OCI-LY7 (cell line): ENCODE results near the gene WDFY3. TPM values are rescaled to one million over a fixed set of nuclear protein-coding genes. Genes with fewer than 3 reads are reported as not detected.

Source experiments
- BruUV-seq: library from RNA; stranded (reverse); fragments of 400-500 nt; replicated peaks from 2 replicates; lab custom pipeline; 2021; lab: Mats Ljungman, UMichigan
- CTCF ChIA-PET: fragments of 300-600 bp; sonication (Branson Sonifier 250); formaldehyde crosslinking; loops from one replicate; lab custom pipeline; 2022; ENCODE audit warnings: antibody characterized with exemption; ENCODE audit not compliant: unreplicated experiment; lab: Charles Lee
- POLR2A ChIA-PET: fragments of 300-600 bp; sonication (Branson Sonifier 250); formaldehyde crosslinking; loops from one replicate; lab custom pipeline; 2022; ENCODE audit warnings: antibody characterized with exemption; lab: Charles Lee
- DNase-seq: peaks from one replicate; pipeline ENCODE4 v3.0.0-alpha.2; 2015; ENCODE audit warnings: low spot score
- H2AFZ ChIP-seq: fragments of 200-600 bp; sonication (generic), shearing (Covaris generic); 2 replicates; pipeline ENCODE4 v1.6.1; 2014; ENCODE audit warnings: mild to moderate bottlenecking, antibody characterized with exemption, low read length, moderate library complexity
- H3K27ac ChIP-seq: fragments of 200-600 bp; sonication (generic); 2 replicates; pipeline ENCODE4 v1.5.1; 2014; ENCODE audit warnings: mixed run types, low read depth, mild to moderate bottlenecking, moderate library complexity, low read length, inconsistent platforms; ENCODE audit not compliant: poor library complexity, severe bottlenecking
- H3K36me3 ChIP-seq: fragments of 200-600 bp; sonication (generic); 2 replicates; pipeline ENCODE4 v1.6.1; 2014; ENCODE audit warnings: mild to moderate bottlenecking, antibody characterized with exemption, low read length, moderate library complexity, mixed read lengths; ENCODE audit not compliant: insufficient read depth
- H3K4me1 ChIP-seq: fragments of 200-600 bp; sonication (generic); 2 replicates; pipeline ENCODE4 v1.5.1; 2014; ENCODE audit warnings: mild to moderate bottlenecking, low read length; ENCODE audit not compliant: insufficient read depth, poor library complexity, severe bottlenecking
- H3K4me2 ChIP-seq: fragments of 200-600 bp; sonication (generic); 2 replicates; pipeline ENCODE4 v1.6.1; 2014; ENCODE audit warnings: mild to moderate bottlenecking, low read length
- H3K4me3 ChIP-seq: fragments of 200-600 bp; sonication (generic); 2 replicates; pipeline ENCODE4 v1.5.1; 2014; ENCODE audit warnings: mild to moderate bottlenecking, low read depth, low read length; ENCODE audit not compliant: poor library complexity, severe bottlenecking
- H3K79me2 ChIP-seq: fragments of 200-600 bp; sonication (generic); 2 replicates; pipeline ENCODE4 v1.6.1; 2016; ENCODE audit warnings: low read depth, mild to moderate bottlenecking, low read length, moderate library complexity, mixed read lengths; ENCODE audit not compliant: insufficient read depth
- H3K9me2 ChIP-seq: fragments of 200-600 bp; sonication (generic); 2 replicates; pipeline ENCODE4 v1.6.1; 2016; ENCODE audit warnings: mild to moderate bottlenecking, low read length, mixed read lengths; ENCODE audit not compliant: insufficient read depth
- H3K9me3 ChIP-seq: fragments of 200-600 bp; sonication (generic); 2 replicates; pipeline ENCODE4 v1.6.1; 2014; ENCODE audit warnings: mild to moderate bottlenecking, mixed run types, low read length, mixed read lengths
- H4K20me1 ChIP-seq: fragments of 200-600 bp; sonication (generic); 2 replicates; pipeline ENCODE4 v1.6.1; 2014; ENCODE audit warnings: mild to moderate bottlenecking, antibody characterized with exemption, low read length, moderate library complexity, mixed read lengths; ENCODE audit not compliant: insufficient read depth
- EZH2phosphoT487 ChIP-seq: fragments of 200-600 bp; sonication (generic); IDR thresholded peaks from 2 replicates; pipeline ENCODE4 v1.6.1; 2018; ENCODE audit warnings: low read depth, borderline replicate concordance, mild to moderate bottlenecking, mixed run types, antibody characterized with exemption, low read length, moderate library complexity, mixed read lengths
- intact Hi-C: fragments of 100-400 bp; cut with micrococcal nuclease; formaldehyde crosslinking; loops from one replicate; pipeline ENCODE4 v1.10.0; 2022; ENCODE audit not compliant: unreplicated experiment
- total RNA-seq, 2 experiments: library from RNA; depleted of rRNA in 1 of 2; stranded (reverse); fragments of >200 nt in 1 of 2; shearing (Covaris generic) in 1 of 2; gene quantifications; 2 replicates each; pipeline ENCODE4 v1.2.3, GENCODE V29; 2014 to 2022
- TF ChIP-seq, protein P1 (sequence below): fragments of 200-600 bp; sonication (generic); conservative IDR thresholded peaks from 2 replicates; pipeline ENCODE4 v1.5.1; 2014; ENCODE audit warnings: mild to moderate bottlenecking, antibody characterized with exemption, low read length, moderate library complexity, mixed read lengths

The WDFY3 gene
- total RNA-seq, 2 experiments from 2014 or later = not detected

DNA sequence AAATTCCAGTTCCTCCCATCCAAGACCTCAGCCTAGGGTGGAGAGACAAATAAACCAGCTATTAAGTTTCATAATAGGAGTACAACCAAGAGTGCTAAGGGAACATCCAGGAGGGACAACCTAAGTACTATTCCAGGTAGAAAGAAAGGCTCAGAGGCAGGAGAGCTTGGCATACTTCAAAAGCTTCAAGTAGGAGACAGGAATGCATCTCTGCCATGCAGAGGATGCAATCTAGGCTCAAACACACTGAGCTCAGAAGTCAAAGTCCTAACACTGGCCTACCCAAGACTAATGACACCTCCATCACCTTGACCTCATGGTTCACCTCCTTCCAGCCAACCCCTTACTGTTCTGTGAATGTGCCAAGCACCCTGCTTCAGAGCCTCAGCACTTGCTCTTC is 8.1 kb downstream of the WDFY3 start:
- DNase-seq = no peak
- H3K9me2 ChIP-seq = no peaks in the 10 kb centered on the region
- ChIA-PET POLR2A (no interaction called here), CTCF (no interaction called here)
- no peaks in the 10 kb centered on the region for H3K9me3 ChIP-seq
- H2AFZ ChIP-seq = no peak overlapping the region
- H3K27ac ChIP-seq = no peak overlapping the region
- H3K4me1 ChIP-seq = no peaks in the 10 kb centered on the region
- H4K20me1 ChIP-seq = no peaks in the 10 kb centered on the region
- no peak for TF ChIP-seq EZH2phosphoT487
- TF ChIP-seq, protein P1, sequence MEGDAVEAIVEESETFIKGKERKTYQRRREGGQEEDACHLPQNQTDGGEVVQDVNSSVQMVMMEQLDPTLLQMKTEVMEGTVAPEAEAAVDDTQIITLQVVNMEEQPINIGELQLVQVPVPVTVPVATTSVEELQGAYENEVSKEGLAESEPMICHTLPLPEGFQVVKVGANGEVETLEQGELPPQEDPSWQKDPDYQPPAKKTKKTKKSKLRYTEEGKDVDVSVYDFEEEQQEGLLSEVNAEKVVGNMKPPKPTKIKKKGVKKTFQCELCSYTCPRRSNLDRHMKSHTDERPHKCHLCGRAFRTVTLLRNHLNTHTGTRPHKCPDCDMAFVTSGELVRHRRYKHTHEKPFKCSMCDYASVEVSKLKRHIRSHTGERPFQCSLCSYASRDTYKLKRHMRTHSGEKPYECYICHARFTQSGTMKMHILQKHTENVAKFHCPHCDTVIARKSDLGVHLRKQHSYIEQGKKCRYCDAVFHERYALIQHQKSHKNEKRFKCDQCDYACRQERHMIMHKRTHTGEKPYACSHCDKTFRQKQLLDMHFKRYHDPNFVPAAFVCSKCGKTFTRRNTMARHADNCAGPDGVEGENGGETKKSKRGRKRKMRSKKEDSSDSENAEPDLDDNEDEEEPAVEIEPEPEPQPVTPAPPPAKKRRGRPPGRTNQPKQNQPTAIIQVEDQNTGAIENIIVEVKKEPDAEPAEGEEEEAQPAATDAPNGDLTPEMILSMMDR = no peak
- intact Hi-C loops = no loop called here
- no peak overlapping the region for H3K4me3 ChIP-seq
- BruUV-seq = no TSS peak
- H3K36me3 ChIP-seq = no peaks in the 10 kb centered on the region
- no peaks in the 10 kb centered on the region for H3K79me2 ChIP-seq
- H3K4me2 ChIP-seq = no peak overlapping the region

DNA sequence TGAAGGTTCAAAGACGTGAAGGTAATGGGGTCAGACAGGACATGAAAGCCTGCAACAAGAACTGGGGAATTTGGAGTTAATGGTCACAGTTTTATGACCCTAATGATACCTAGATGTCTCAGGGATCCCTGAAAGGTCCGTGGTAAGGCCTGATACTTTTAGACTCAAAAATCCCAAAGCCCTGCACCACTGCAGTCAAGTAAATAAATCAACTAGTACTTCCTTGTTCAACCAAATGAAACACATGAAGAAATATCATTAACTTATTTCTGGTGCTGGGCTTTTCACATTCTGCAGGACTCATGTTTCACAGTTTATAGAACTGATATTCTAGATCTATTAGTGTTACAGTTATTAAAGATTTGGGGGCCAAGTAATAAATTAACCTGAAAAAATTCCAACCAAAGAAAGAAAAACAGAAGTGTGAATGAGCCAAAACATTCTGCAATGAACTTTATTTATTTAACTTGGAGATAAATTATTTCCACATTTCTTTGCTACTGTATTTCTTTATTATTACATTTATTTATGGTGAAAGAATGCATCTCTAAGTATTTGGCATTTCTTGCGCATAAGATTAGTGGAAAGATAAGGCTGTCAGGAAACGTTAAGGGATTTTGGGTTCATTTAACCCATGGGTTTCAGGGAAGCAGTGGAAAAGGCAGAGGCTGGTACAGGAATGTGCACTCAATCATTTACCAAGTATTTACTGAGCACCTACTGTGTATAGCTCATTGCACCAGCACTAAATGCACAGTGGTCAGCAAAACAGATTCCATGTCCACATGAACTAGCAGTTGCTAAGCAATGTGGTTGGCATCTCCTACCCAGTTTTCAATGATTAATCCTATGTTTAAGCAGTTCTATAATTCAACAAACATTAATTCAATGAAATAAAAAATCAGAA is 8.7 kb downstream of the WDFY3 start:
- H3K9me3 ChIP-seq = no peaks in the 10 kb centered on the region
- H2AFZ ChIP-seq = no peak overlapping the region
- no peak overlapping the region for H3K4me2 ChIP-seq
- H3K4me1 ChIP-seq = no peaks in the 10 kb centered on the region
- H3K79me2 ChIP-seq = no peaks in the 10 kb centered on the region
- BruUV-seq = no TSS peak
- TF ChIP-seq, protein P1 = no peak
- TF ChIP-seq EZH2phosphoT487 = no peak
- intact Hi-C loops = no loop called here
- no peak overlapping the region for H3K4me3 ChIP-seq
- H3K9me2 ChIP-seq = no peaks in the 10 kb centered on the region
- H4K20me1 ChIP-seq = no peaks in the 10 kb centered on the region
- POLR2A ChIA-PET = no interaction called here
- no peak for DNase-seq
- H3K27ac ChIP-seq = no peak overlapping the region
- CTCF ChIA-PET = no interaction called here
- H3K36me3 ChIP-seq = no peaks in the 10 kb centered on the region

DNA sequence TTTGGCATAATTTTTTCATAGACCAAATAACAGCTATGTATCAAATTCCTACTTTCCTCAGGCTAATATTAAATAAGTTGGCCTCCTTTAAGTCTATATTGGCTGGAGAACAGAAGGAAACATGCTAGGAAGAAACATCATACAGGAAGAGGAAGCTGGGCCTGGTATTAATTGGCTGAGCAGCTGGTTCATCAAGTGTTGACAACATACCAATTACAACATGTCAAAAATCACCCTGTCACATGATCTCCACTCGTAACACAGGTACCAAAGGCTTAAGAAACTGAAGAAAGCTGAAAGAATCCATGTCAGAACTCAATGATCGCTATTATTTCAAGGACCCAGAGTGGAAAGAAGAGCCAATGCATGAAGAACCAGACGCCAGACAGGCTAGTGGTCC is 10.5 kb downstream of the WDFY3 start:
- BruUV-seq = no TSS peak
- Histone ChIP-seq H3K4me2 (no peak overlapping the region), H3K27ac (no peak overlapping the region), H2AFZ (no peak overlapping the region), H3K79me2 (no peaks in the 10 kb centered on the region), H3K4me1 (no peaks in the 10 kb centered on the region), H3K4me3 (no peak overlapping the region), H3K36me3 (no peaks in the 10 kb centered on the region), H4K20me1 (no peaks in the 10 kb centered on the region), H3K9me2 (no peaks in the 10 kb centered on the region), H3K9me3 (no peaks in the 10 kb centered on the region)
- no peak for TF ChIP-seq EZH2phosphoT487
- TF ChIP-seq, protein P1 = no peak
- no peak for DNase-seq
- POLR2A ChIA-PET = interaction anchor here (1.0 kb wide), 1 partner anchor 283 kb away, joined by 3 read pairs; no protein-coding TSS in a partner anchor
- CTCF ChIA-PET = no interaction called here
- intact Hi-C loops = no loop called here
